Uterus (tissue), 2 donors: Measurements from ENCODE around the gene KRTAP9-8.

Source experiments
- POLR2A ChIP-seq, 2 donors: fragments of 450-650 bp; IDR thresholded peaks; one replicate each; pipeline ENCODE4 v1.6.1; 2016; ENCODE audit warnings: antibody characterized with exemption in 2 of 2, mild to moderate bottlenecking in 1 of 2, moderate library complexity in 1 of 2
- TF ChIP-seq, protein P1 (sequence below), 4 experiments: fragments of 200-600 bp in 2 of 4; fragments of 450-650 bp in 2 of 4; sonication (generic) in 2 of 4; IDR thresholded peaks; one replicate each; pipeline ENCODE4 v1.5.1; 2016 to 2019; ENCODE audit warnings: antibody characterized with exemption in 4 of 4, mild to moderate bottlenecking in 2 of 4, moderate library complexity in 1 of 4

DNA sequence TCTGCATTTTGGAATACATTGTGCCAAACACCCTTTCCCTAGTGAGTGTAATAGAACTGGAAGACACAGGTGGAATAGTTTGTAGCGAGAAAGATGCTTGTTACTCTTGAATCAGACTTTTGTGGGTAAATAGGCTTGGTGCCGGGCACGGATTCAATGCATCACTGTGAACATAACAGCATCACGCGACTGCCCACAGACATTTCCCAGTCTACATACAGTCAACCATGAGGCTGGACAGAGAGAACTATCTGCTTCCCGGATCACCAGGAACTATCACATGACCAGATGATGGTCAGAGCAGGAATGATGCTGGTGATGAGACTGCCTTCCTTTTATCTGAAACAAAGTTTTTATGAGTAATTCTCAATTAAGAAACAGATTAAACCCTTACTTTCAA is 11.7 kb upstream of the KRTAP9-8 start:
- TF ChIP-seq, protein P1, sequence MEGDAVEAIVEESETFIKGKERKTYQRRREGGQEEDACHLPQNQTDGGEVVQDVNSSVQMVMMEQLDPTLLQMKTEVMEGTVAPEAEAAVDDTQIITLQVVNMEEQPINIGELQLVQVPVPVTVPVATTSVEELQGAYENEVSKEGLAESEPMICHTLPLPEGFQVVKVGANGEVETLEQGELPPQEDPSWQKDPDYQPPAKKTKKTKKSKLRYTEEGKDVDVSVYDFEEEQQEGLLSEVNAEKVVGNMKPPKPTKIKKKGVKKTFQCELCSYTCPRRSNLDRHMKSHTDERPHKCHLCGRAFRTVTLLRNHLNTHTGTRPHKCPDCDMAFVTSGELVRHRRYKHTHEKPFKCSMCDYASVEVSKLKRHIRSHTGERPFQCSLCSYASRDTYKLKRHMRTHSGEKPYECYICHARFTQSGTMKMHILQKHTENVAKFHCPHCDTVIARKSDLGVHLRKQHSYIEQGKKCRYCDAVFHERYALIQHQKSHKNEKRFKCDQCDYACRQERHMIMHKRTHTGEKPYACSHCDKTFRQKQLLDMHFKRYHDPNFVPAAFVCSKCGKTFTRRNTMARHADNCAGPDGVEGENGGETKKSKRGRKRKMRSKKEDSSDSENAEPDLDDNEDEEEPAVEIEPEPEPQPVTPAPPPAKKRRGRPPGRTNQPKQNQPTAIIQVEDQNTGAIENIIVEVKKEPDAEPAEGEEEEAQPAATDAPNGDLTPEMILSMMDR (IDR thresholded peaks at IDR 0.05), result no peak
- no peak for TF ChIP-seq POLR2A (IDR thresholded peaks at IDR 0.05)
